GM19397 (cell line): Measurements from ENCODE around the gene ARHGAP24.

ENCODE experiments used
- ATAC-seq: cut with Tn5 transposase; IDR thresholded peaks from one replicate; pipeline ENCODE4 v1.9.1; 2021; ENCODE audit warnings: mild to moderate bottlenecking, moderate library complexity; ENCODE audit not compliant: unreplicated experiment

Gene ARHGAP24

GRCh38 chr4:85772470-85772869 is 297.5 kb downstream of the ARHGAP24 start:
- ATAC-seq, result no peak

GRCh38 chr4:85773372-85773771 is 298.4 kb downstream of the ARHGAP24 start:
- ATAC-seq, result no peak

- ATAC-seq, result no peak
Measured at GRCh38 chr4:85774000-85774399, 299.1 kb downstream of the ARHGAP24 start.

- no peak for ATAC-seq
Measured at GRCh38 chr4:85774489-85774888, 299.5 kb downstream of the ARHGAP24 start.

- no peak for ATAC-seq
Measured at GRCh38 chr4:85776096-85776495, 301.1 kb downstream of the ARHGAP24 start.

- no peak for ATAC-seq
Measured at GRCh38 chr4:85776579-85776978, 301.6 kb downstream of the ARHGAP24 start.

- peak; percentile 73 for ATAC-seq
Measured at GRCh38 chr4:85777908-85778631, 303.1 kb downstream of the ARHGAP24 start.

GRCh38 chr4:85778632-85779131 is 303.7 kb downstream of the ARHGAP24 start:
- ATAC-seq, result peak; percentile 76

- no peak for ATAC-seq
Measured at GRCh38 chr4:85779165-85779564, 304.2 kb downstream of the ARHGAP24 start.

GRCh38 chr4:85780664-85781063 is 305.7 kb downstream of the ARHGAP24 start:
- ATAC-seq, result peak; percentile 21

- peak; percentile 30 for ATAC-seq
Measured at GRCh38 chr4:85783483-85783882, 308.5 kb downstream of the ARHGAP24 start.

- ATAC-seq, result no peak
Measured at GRCh38 chr4:85783900-85784299, 308.9 kb downstream of the ARHGAP24 start.

- no peak for ATAC-seq
Measured at GRCh38 chr4:85784348-85784747, 309.4 kb downstream of the ARHGAP24 start.

GRCh38 chr4:85784947-85785346 is 310.0 kb downstream of the ARHGAP24 start:
- ATAC-seq, result peak; percentile 52

- no peak for ATAC-seq
Measured at GRCh38 chr4:85787133-85787532, 312.2 kb downstream of the ARHGAP24 start.

GRCh38 chr4:85788604-85789003 is 313.7 kb downstream of the ARHGAP24 start:
- ATAC-seq, result no peak

- no peak for ATAC-seq
Measured at GRCh38 chr4:85789241-85789640, 314.3 kb downstream of the ARHGAP24 start.

- no peak for ATAC-seq
Measured at GRCh38 chr4:85790582-85790981, 315.6 kb downstream of the ARHGAP24 start.

GRCh38 chr4:85792376-85793232 is 317.7 kb downstream of the ARHGAP24 start:
- ATAC-seq, result no peak

- no peak for ATAC-seq
Measured at GRCh38 chr4:85793233-85793585, 318.3 kb downstream of the ARHGAP24 start.

- no peak for ATAC-seq
Measured at GRCh38 chr4:85798012-85798770, 323.2 kb downstream of the ARHGAP24 start.
